Measurements from ENCODE around the gene CDK14. TPM values are rescaled to one million over a fixed set of nuclear protein-coding genes. Genes with fewer than 3 reads are reported as not detected.

The CDK14 gene
- polyA plus RNA-seq, 3 donors: 1.7 to 2.5 (median 2.1) TPM

DNA sequence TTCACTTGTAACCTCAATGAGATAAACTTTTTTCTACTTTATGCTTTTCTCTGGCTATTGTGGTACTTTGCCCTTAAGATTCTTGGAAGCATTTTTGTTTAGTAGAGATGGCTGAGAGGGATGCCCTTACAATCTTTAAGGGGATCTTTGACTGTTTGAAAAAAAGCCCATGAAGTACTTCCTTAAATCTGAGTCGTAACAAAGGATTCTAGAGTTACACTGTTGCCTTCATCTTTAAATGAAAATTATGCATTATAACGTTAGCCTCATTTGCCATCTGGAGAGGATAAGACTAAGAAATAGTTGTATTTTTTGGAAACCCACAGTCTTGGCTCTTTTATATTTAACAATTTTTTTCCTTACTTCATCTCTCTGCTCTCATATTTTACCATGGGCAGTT is 630.3 kb downstream of the CDK14 start:
- Histone ChIP-seq H3K79me2 (ENCODE audit: insufficient read depth, low read length) (no peaks in the 10 kb centered on the region), H2AFZ (ENCODE audit: insufficient read depth, low read depth, low read length, poor library complexity, severe bottlenecking) (no peak overlapping the region), H3K27me3 (ENCODE audit: control insufficient read depth in 2 of 2, insufficient read depth in 2 of 2, low read length in 2 of 2) (no peaks in the 10 kb centered on the region), H3K4me2 (replicated peaks; ENCODE audit: extremely low read depth, low read length, poor library complexity, severe bottlenecking) (no peak overlapping the region), H4K20me1 (ENCODE audit: insufficient read depth, low read length) (no peaks in the 10 kb centered on the region), H3K4me3 (replicated peaks in 1 of 3; ENCODE audit: low read depth in 2 of 3, low read length in 3 of 3) (no peak overlapping the region), H3K36me3 (replicated peaks in 1 of 2; ENCODE audit: control insufficient read depth in 1 of 2, insufficient read depth in 2 of 2, low read length in 2 of 2) (no peaks in the 10 kb centered on the region), H3K4me1 (ENCODE audit: control insufficient read depth in 1 of 2, insufficient read depth in 2 of 2, low read length in 2 of 2) (no peaks in the 10 kb centered on the region), H3K9me3 (replicated peaks in 1 of 2; ENCODE audit: control insufficient read depth in 1 of 2, insufficient read depth in 1 of 2, low read length in 2 of 2) (no peaks in the 10 kb centered on the region), H3K9ac (ENCODE audit: insufficient read depth, low read length, poor library complexity, severe bottlenecking) (no peak overlapping the region), H3K27ac (ENCODE audit: low read depth in 1 of 2, low read length in 2 of 2) (no peak overlapping the region)
- no peaks in the 10 kb centered on the region for H3K4me1 Mint-ChIP-seq
- peaks cover 2% of the 10 kb centered on the region in 3 donors for H3K27me3 Mint-ChIP-seq (ENCODE audit: low read depth in 3 of 3)
- H3K27ac Mint-ChIP-seq: no peak overlapping the region
- WGBS (ENCODE audit: insufficient coverage): no CpG with 5 or more reads among the region's 2 CpGs
- no peak overlapping the region for H3K4me3 Mint-ChIP-seq
- no peaks in the 10 kb centered on the region for H3K36me3 Mint-ChIP-seq
- TF ChIP-seq, protein P1, sequence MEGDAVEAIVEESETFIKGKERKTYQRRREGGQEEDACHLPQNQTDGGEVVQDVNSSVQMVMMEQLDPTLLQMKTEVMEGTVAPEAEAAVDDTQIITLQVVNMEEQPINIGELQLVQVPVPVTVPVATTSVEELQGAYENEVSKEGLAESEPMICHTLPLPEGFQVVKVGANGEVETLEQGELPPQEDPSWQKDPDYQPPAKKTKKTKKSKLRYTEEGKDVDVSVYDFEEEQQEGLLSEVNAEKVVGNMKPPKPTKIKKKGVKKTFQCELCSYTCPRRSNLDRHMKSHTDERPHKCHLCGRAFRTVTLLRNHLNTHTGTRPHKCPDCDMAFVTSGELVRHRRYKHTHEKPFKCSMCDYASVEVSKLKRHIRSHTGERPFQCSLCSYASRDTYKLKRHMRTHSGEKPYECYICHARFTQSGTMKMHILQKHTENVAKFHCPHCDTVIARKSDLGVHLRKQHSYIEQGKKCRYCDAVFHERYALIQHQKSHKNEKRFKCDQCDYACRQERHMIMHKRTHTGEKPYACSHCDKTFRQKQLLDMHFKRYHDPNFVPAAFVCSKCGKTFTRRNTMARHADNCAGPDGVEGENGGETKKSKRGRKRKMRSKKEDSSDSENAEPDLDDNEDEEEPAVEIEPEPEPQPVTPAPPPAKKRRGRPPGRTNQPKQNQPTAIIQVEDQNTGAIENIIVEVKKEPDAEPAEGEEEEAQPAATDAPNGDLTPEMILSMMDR (IDR thresholded peaks at IDR 0.05): no peak
- peaks cover 0 to 3% (median 0%) of the 10 kb centered on the region in 7 donors for H3K9me3 Mint-ChIP-seq
- intact Hi-C loops (cut with micrococcal nuclease): no loop called here
- DNase-seq: no peak

DNA sequence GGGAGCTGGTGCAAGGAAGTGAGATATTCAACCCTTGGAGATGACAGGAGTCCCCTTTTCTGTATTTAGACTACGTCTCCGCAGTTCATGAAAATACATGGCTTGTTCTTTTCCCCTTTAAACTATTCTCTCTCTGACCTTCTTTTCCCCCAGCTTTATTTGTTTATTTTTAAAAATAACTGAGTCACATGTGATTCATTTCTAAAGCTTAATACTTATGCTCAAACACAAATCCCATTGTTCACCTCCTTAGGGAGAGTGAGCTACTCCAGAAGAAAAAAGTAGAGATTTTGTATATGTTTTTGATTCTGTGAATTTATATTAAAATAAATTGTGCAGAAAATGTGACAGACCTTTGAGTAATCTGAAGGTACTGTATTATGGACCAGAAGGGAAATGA is 632.2 kb downstream of the CDK14 start:
- Histone ChIP-seq H3K9ac (ENCODE audit: insufficient read depth, low read length, poor library complexity, severe bottlenecking) (no peak overlapping the region), H3K4me1 (ENCODE audit: control insufficient read depth in 1 of 2, insufficient read depth in 2 of 2, low read length in 2 of 2) (no peaks in the 10 kb centered on the region), H3K4me3 (replicated peaks in 1 of 3; ENCODE audit: low read depth in 2 of 3, low read length in 3 of 3) (no peak overlapping the region), H3K27ac (ENCODE audit: low read depth in 1 of 2, low read length in 2 of 2) (no peak overlapping the region), H2AFZ (ENCODE audit: insufficient read depth, low read depth, low read length, poor library complexity, severe bottlenecking) (no peak overlapping the region), H3K27me3 (ENCODE audit: control insufficient read depth in 2 of 2, insufficient read depth in 2 of 2, low read length in 2 of 2) (no peaks in the 10 kb centered on the region), H3K79me2 (ENCODE audit: insufficient read depth, low read length) (no peaks in the 10 kb centered on the region), H3K4me2 (replicated peaks; ENCODE audit: extremely low read depth, low read length, poor library complexity, severe bottlenecking) (no peak overlapping the region), H4K20me1 (ENCODE audit: insufficient read depth, low read length) (no peaks in the 10 kb centered on the region), H3K36me3 (replicated peaks in 1 of 2; ENCODE audit: control insufficient read depth in 1 of 2, insufficient read depth in 2 of 2, low read length in 2 of 2) (no peaks in the 10 kb centered on the region), H3K9me3 (replicated peaks in 1 of 2; ENCODE audit: control insufficient read depth in 1 of 2, insufficient read depth in 1 of 2, low read length in 2 of 2) (no peaks in the 10 kb centered on the region)
- Mint-ChIP-seq H3K4me3 (no peak overlapping the region), H3K27me3 (ENCODE audit: low read depth in 3 of 3) (peaks cover 2 to 7% (median 5%) of the 10 kb centered on the region in 3 donors), H3K36me3 (no peaks in the 10 kb centered on the region), H3K4me1 (no peaks in the 10 kb centered on the region), H3K27ac (no peak overlapping the region), H3K9me3 (peaks cover 0 to 3% (median 0%) of the 10 kb centered on the region in 7 donors)
- DNase-seq: no peak
- no CpG with 5 or more reads among the region's 2 CpGs for WGBS (ENCODE audit: insufficient coverage)
- intact Hi-C loops (cut with micrococcal nuclease): no loop called here
- TF ChIP-seq, protein P1 (IDR thresholded peaks at IDR 0.05): no peak
